Smooth muscle cell (in vitro differentiated cells): ENCODE results near the gene SLC25A38. TPM values are rescaled to one million over a fixed set of nuclear protein-coding genes. Genes with fewer than 3 reads are reported as not detected.

Source experiments
- DNase-seq: peaks from one replicate; lab custom pipeline; 2025; ENCODE audit not compliant: unreplicated experiment; lab: John Stamatoyannopoulos, UW
- H2AFZ ChIP-seq: fragments of 200-600 bp; sonication (generic); 2 replicates; pipeline ENCODE4 v1.6.0; 2016; ENCODE audit warnings: antibody characterized with exemption, low read depth, mild to moderate bottlenecking
- H3F3A ChIP-seq: fragments of 200-600 bp; sonication (generic); 2 replicates; pipeline ENCODE4 v1.6.0; 2017; ENCODE audit warnings: antibody characterized with exemption, low read depth
- H3K27ac ChIP-seq: fragments of 200-600 bp; sonication (generic); 2 replicates; pipeline ENCODE4 v1.5.1; 2016; ENCODE audit warnings: low read depth, mild to moderate bottlenecking
- H3K27me3 ChIP-seq: fragments of 200-600 bp; sonication (generic); 2 replicates; pipeline ENCODE4 v1.6.1; 2016; ENCODE audit warnings: low read depth, mild to moderate bottlenecking
- H3K36me3 ChIP-seq: fragments of 200-600 bp; sonication (generic); 2 replicates; pipeline ENCODE4 v1.5.1; 2016; ENCODE audit warnings: low read depth
- H3K4me1 ChIP-seq: fragments of 200-600 bp; sonication (generic); 2 replicates; pipeline ENCODE4 v1.5.1; 2016; ENCODE audit warnings: low read depth
- H3K4me2 ChIP-seq: fragments of 200-600 bp; sonication (generic); 2 replicates; pipeline ENCODE4 v1.6.0; 2016; ENCODE audit warnings: mild to moderate bottlenecking
- H3K4me3 ChIP-seq: fragments of 200-600 bp; sonication (generic); 2 replicates; pipeline ENCODE4 v1.5.1; 2016; ENCODE audit warnings: mild to moderate bottlenecking
- H3K79me2 ChIP-seq: fragments of 200-600 bp; sonication (generic); 2 replicates; pipeline ENCODE4 v1.6.0; 2016; ENCODE audit warnings: low read depth, mild to moderate bottlenecking
- H3K9ac ChIP-seq: fragments of 200-600 bp; sonication (generic); 2 replicates; pipeline ENCODE4 v1.6.0; 2016; ENCODE audit warnings: low read depth
- H3K9me3 ChIP-seq: fragments of 200-600 bp; sonication (generic); replicated peaks from 2 replicates; pipeline ENCODE4 v1.5.1; 2016; ENCODE audit warnings: low read depth
- H4K20me1 ChIP-seq: fragments of 200-600 bp; sonication (generic); 2 replicates; pipeline ENCODE4 v1.6.0; 2016; ENCODE audit warnings: low read depth
- WGBS: methylation state at CpG from one replicate; pipeline ENCODE4 v1.1.7; 2016; ENCODE audit warnings: low lambda C conversion rate; 5-methylcytosine and 5-hydroxymethylcytosine counted together
- polyA plus RNA-seq: library from polyadenylated mRNA; unstranded; fragments of >200 nt; fragmentation: Nextera tagmentation; extraction: Ambion mirVana; gene quantifications from 2 replicates; pipeline ENCODE4 v1.2.1, GENCODE V29; 2016
- total RNA-seq: library from RNA; depleted of rRNA; stranded (reverse); fragments of >200 nt; gene quantifications from 2 replicates; pipeline ENCODE4 v1.2.3, GENCODE V29; 2014
- TF ChIP-seq, protein P1 (sequence below): fragments of 200-600 bp; sonication (generic); IDR thresholded peaks from 2 replicates; pipeline ENCODE4 v1.5.1; 2017; ENCODE audit warnings: borderline replicate concordance, mild to moderate bottlenecking, antibody characterized with exemption; ENCODE audit not compliant: insufficient read depth, poor library complexity, severe bottlenecking

The SLC25A38 gene
- total and polyA plus RNA-seq, 2 experiments from 2014 or later, result 19.1 to 22.2 TPM

DNA sequence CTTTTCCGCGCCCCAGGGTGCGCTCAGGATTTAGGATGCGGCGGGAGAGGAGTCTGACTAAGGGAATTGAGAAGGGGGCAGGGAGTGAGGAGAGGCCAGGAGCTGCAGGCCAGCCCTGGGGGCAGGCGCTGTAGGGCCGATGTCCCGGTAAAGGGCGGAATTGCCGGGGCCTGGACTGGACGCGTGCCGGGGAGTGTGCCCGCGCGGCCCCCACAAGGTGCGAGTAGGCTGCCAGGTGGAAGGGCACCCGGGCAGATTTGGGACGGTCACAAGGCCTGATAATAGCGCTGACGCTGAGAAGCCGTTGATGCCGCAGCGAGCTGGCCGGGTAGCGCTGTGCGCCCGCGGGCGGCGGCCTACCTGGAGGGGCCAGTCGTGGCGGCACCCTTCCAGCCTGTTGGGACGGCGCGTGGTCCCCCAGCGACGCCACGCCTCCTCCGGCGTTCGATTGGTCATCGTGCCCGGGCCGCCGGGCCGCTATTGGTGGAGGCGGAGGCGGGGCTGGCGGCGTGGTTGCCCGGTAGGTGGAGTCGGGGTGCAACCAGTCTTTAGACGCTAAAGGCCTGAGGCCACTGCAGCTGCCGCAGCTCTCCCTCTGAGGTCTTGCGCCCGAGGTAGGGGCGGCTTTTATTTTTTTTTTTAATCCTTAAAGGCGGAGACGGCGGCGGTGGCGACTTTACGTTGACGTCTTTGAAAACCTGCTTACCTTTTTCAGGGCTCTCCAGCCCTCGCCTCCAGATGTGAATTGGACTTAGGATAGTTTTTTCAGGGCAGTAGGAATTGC is 903 bp downstream of the SLC25A38 start:
- Histone ChIP-seq H3K36me3 (no peaks in the 10 kb centered on the region), H3K9ac (peak overlapping the region; percentile 75), H3K9me3 (no peaks in the 10 kb centered on the region), H3K27ac (peak overlapping the region; percentile 81), H3F3A (no peaks in the 10 kb centered on the region), H3K79me2 (peaks cover 47% of the 10 kb centered on the region), H3K4me1 (peaks cover 9% of the 10 kb centered on the region), H3K4me3 (peak overlapping the region; percentile 67), H3K4me2 (peak overlapping the region; percentile 90), H2AFZ (peak overlapping the region; percentile 79), H3K27me3 (no peaks in the 10 kb centered on the region), H4K20me1 (peaks cover 48% of the 10 kb centered on the region)
- DNase-seq, result no peak
- TF ChIP-seq, protein P1, sequence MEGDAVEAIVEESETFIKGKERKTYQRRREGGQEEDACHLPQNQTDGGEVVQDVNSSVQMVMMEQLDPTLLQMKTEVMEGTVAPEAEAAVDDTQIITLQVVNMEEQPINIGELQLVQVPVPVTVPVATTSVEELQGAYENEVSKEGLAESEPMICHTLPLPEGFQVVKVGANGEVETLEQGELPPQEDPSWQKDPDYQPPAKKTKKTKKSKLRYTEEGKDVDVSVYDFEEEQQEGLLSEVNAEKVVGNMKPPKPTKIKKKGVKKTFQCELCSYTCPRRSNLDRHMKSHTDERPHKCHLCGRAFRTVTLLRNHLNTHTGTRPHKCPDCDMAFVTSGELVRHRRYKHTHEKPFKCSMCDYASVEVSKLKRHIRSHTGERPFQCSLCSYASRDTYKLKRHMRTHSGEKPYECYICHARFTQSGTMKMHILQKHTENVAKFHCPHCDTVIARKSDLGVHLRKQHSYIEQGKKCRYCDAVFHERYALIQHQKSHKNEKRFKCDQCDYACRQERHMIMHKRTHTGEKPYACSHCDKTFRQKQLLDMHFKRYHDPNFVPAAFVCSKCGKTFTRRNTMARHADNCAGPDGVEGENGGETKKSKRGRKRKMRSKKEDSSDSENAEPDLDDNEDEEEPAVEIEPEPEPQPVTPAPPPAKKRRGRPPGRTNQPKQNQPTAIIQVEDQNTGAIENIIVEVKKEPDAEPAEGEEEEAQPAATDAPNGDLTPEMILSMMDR, result no peak
- WGBS, result under 1% methylated on average over 58 of the region's 66 CpGs

DNA sequence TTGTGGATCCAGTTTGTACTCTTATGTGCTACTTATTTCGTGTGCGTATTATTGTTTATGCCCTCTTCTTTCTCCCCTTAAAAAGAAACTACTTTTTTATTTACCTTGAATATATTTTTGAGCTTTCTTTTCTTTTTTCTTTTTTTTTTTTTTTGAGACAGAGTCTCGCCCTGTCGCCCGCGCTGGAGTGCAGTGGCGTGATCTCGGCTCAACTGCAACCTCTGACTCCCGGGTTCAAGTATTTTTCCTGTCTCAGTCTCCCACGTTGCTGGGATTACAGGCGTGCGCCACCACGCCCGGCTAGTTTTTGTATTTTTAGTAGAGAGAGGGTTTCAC is 1.5 kb downstream of the SLC25A38 start:
- Histone ChIP-seq H3K27ac (no peak overlapping the region), H3K79me2 (peaks cover 47% of the 10 kb centered on the region), H2AFZ (no peak overlapping the region), H3K9me3 (no peaks in the 10 kb centered on the region), H4K20me1 (peaks cover 52% of the 10 kb centered on the region), H3K27me3 (no peaks in the 10 kb centered on the region), H3F3A (no peaks in the 10 kb centered on the region), H3K9ac (no peak overlapping the region), H3K4me3 (peak overlapping the region; percentile 67), H3K4me1 (peaks cover 9% of the 10 kb centered on the region), H3K4me2 (peak overlapping the region; percentile 90), H3K36me3 (peaks cover 3% of the 10 kb centered on the region)
- no peak for DNase-seq
- TF ChIP-seq, protein P1, result no peak
- WGBS, result 78% methylated on average over 14 of the region's 14 CpGs

DNA sequence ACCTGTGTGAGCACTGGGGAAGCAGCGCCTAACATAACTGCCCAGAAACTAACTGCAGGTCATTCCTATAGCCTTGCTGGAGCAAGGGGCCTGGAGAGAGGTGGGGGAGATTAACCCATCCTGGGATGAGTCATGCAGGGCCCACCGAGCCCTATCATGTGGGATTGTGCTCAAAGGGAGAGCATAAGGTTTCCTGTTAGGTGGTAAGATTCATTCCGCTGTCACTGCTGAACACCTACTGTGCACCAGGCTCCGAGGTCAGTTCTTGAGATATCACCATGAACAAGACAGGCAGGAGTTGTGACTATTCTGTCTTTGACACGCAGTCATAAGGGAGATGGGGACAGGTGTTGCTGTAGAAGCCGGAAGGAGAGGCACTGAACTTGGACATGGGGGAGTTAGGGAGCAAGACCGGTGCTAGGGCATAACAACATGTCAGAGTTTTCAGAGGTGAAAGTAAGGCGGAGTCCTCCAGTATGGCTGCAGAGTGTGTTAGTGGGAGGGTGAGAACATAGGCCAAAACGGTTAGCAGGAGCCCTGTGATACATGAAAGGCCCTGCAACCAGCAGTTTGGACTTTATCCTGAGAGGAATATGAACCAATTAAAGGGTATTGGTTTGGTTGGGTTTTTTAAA is 2.4 kb downstream of the SLC25A38 start:
- peaks cover 47% of the 10 kb centered on the region for H3K79me2 ChIP-seq
- 72% methylated on average over 9 of the region's 9 CpGs for WGBS
- TF ChIP-seq, protein P1, result no peak
- DNase-seq, result no peak
- no peak overlapping the region for H2AFZ ChIP-seq
- no peaks in the 10 kb centered on the region for H3F3A ChIP-seq
- H3K27me3 ChIP-seq, result no peaks in the 10 kb centered on the region
- H3K4me3 ChIP-seq, result no peak overlapping the region
- peaks cover 52% of the 10 kb centered on the region for H4K20me1 ChIP-seq
- H3K4me2 ChIP-seq, result peak overlapping the region; percentile 90
- peaks cover 9% of the 10 kb centered on the region for H3K4me1 ChIP-seq
- H3K9me3 ChIP-seq, result no peaks in the 10 kb centered on the region
- no peak overlapping the region for H3K9ac ChIP-seq
- peaks cover 4% of the 10 kb centered on the region for H3K36me3 ChIP-seq
- no peak overlapping the region for H3K27ac ChIP-seq
